T-cell (primary cell): ENCODE data around the gene MARF1. TPM values are rescaled to one million over a fixed set of nuclear protein-coding genes. Genes with fewer than 3 reads are reported as not detected.
"Not testable (repeated sequence)": the region's sequence is repeated elsewhere in the genome, so short reads cannot be mapped to it uniquely, and the experiment has no call there.

Source experiments
- ATAC-seq, 4 experiments: fragments of 200-7000 bp in 3 of 4; fragments of 150-1000 bp in 1 of 4; cut with Tn5 transposase; replicated peaks in 1 of 4; 1 replicate in 3 of 4; 2 replicates in 1 of 4; pipeline ENCODE4 v1.10.0; 2021; ENCODE audit warnings: moderate library complexity in 3 of 4, mild to moderate bottlenecking in 2 of 4, moderate number of reproducible peaks in 1 of 4
- CTCF ChIA-PET, 2 donors: fragments of 300-600 bp; sonication (Branson Sonifier 250); formaldehyde crosslinking; loops; one replicate each; lab custom pipeline; 2022; ENCODE audit warnings: antibody characterized with exemption in 2 of 2; lab: Charles Lee
- POLR2A ChIA-PET, 2 donors: fragments of 300-600 bp; sonication (Branson Sonifier 250); formaldehyde crosslinking; loops; one replicate each; lab custom pipeline; 2022; ENCODE audit warnings: antibody characterized with exemption in 2 of 2; lab: Charles Lee
- DNase-seq, 35 experiments: peaks; one replicate each; pipeline versions ENCODE4 v3.0.0 to v3.0.0-alpha.2; 2013 to 2023
- H3K27ac ChIP-seq: one replicate; pipeline ENCODE4 v1.5.1; 2013; ENCODE audit warnings: low read length
- H3K27me3 ChIP-seq, 2 experiments: replicated peaks in 1 of 2; 1 replicate in 1 of 2; 2 replicates in 1 of 2; pipeline versions ENCODE4 v1.6.1 to v1.7.0; 2013; ENCODE audit warnings: low read length in 1 of 2, mixed read lengths in 1 of 2; ENCODE audit not compliant: control insufficient read depth in 2 of 2, insufficient read depth in 2 of 2; ENCODE audit errors: extremely low read depth in 1 of 2
- H3K36me3 ChIP-seq, 2 donors: 1 replicate in 1 of 2; 2 replicates in 1 of 2; pipeline versions ENCODE4 v1.6.1 to v1.7.0; 2013; ENCODE audit warnings: low read length in 1 of 2; ENCODE audit not compliant: control insufficient read depth in 2 of 2, insufficient read depth in 1 of 2; ENCODE audit errors: extremely low read depth in 1 of 2
- H3K4me1 ChIP-seq, 2 experiments: 1 replicate in 1 of 2; 2 replicates in 1 of 2; pipeline versions ENCODE4 v1.6.1 to v1.7.0; 2013; ENCODE audit warnings: low read length in 2 of 2, mixed read lengths in 1 of 2; ENCODE audit not compliant: insufficient read depth in 2 of 2, control insufficient read depth in 1 of 2; ENCODE audit errors: extremely low read depth in 1 of 2
- H3K4me3 ChIP-seq, 2 donors: 1 replicate in 1 of 2; 2 replicates in 1 of 2; pipeline versions ENCODE4 v1.5.1 to v1.7.0; 2013; ENCODE audit warnings: mild to moderate bottlenecking in 2 of 2, low read length in 1 of 2, moderate library complexity in 1 of 2; ENCODE audit not compliant: control insufficient read depth in 1 of 2; ENCODE audit errors: extremely low read depth in 1 of 2
- H3K9me3 ChIP-seq: 2 replicates; pipeline ENCODE4 v1.7.0; 2013
- H3K27ac Mint-ChIP-seq, 2 donors: one replicate each; pipeline ENCODE4 v1.8.0; 2020 to 2021; ENCODE audit warnings: mild to moderate bottlenecking in 2 of 2, mixed read lengths in 2 of 2
- H3K27me3 Mint-ChIP-seq, 2 donors: one replicate each; pipeline ENCODE4 v1.8.0; 2021 to 2022; ENCODE audit warnings: mixed read lengths in 2 of 2
- H3K36me3 Mint-ChIP-seq: one replicate; pipeline ENCODE4 v1.8.0; 2021; ENCODE audit warnings: mixed read lengths
- H3K4me1 Mint-ChIP-seq, 3 donors: one replicate each; pipeline ENCODE4 v1.8.0; 2020 to 2022; ENCODE audit warnings: mixed read lengths in 3 of 3, mild to moderate bottlenecking in 1 of 3
- H3K4me3 Mint-ChIP-seq, 3 donors: one replicate each; pipeline ENCODE4 v1.8.0; 2020 to 2022; ENCODE audit warnings: mild to moderate bottlenecking in 3 of 3, mixed read lengths in 3 of 3, moderate library complexity in 3 of 3
- H3K9me3 Mint-ChIP-seq, 3 donors: one replicate each; pipeline ENCODE4 v1.8.0; 2020 to 2022; ENCODE audit warnings: mixed read lengths in 3 of 3
- WGBS: methylation state at CpG from one replicate; pipeline ENCODE4 v1.1.5; 2013; ENCODE audit warnings: missing lambda C conversion rate; ENCODE audit not compliant: insufficient coverage; 5-methylcytosine and 5-hydroxymethylcytosine counted together
- total RNA-seq, 35 experiments: library from RNA in 6 of 35; stranded (reverse) in 6 of 35; fragments of 120-200 nt in 1 of 35; gene quantifications; one replicate each; pipeline versions ENCODE4 v1.2.1 to v1.2.4 and lab custom pipeline; 2013 to 2026

The MARF1 gene
- total RNA-seq, 5 donors from 2014 or later (not counting 1 experiment from before 2014, with no cell fraction given): 151 to 180 (median 177) TPM

DNA sequence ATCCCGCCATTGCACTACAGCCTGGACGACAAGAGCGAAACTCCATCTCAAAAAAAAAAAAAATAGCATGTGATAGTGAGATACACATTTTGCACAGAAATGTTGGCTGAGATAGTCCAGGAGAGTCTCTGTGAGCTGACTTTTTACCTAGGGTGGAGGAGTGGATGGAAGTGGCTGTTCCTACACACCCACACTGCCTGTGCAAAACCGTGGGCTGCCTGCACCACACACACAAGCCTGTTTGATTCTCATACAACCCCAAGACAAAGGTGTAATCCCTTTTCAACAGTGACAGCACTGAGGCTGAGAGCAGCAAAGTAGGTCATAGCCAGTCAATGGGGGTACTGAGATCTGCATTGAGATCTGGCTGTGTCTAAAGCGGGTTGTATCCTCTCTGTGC is 86.8 kb downstream of the MARF1 start:
- no CpG with 5 or more reads among the region's 5 CpGs for WGBS
- Histone ChIP-seq H3K27me3 (no peaks in the 10 kb centered on the region), H3K4me3 (no peak overlapping the region), H3K4me1 (no peaks in the 10 kb centered on the region), H3K36me3 (no peaks in the 10 kb centered on the region), H3K27ac (no peak overlapping the region), H3K9me3 (no peaks in the 10 kb centered on the region)
- no peak for DNase-seq
- H3K4me1 Mint-ChIP-seq: no peaks in the 10 kb centered on the region
- no peak overlapping the region for H3K4me3 Mint-ChIP-seq
- H3K27me3 Mint-ChIP-seq: no peaks in the 10 kb centered on the region
- no peak for ATAC-seq
- no peaks in the 10 kb centered on the region for H3K9me3 Mint-ChIP-seq
- H3K27ac Mint-ChIP-seq: peak overlapping the region in 1 of 2 donors; percentile 41
- ChIA-PET CTCF (no interaction called here), POLR2A (no interaction called here)
- no peaks in the 10 kb centered on the region for H3K36me3 Mint-ChIP-seq

DNA sequence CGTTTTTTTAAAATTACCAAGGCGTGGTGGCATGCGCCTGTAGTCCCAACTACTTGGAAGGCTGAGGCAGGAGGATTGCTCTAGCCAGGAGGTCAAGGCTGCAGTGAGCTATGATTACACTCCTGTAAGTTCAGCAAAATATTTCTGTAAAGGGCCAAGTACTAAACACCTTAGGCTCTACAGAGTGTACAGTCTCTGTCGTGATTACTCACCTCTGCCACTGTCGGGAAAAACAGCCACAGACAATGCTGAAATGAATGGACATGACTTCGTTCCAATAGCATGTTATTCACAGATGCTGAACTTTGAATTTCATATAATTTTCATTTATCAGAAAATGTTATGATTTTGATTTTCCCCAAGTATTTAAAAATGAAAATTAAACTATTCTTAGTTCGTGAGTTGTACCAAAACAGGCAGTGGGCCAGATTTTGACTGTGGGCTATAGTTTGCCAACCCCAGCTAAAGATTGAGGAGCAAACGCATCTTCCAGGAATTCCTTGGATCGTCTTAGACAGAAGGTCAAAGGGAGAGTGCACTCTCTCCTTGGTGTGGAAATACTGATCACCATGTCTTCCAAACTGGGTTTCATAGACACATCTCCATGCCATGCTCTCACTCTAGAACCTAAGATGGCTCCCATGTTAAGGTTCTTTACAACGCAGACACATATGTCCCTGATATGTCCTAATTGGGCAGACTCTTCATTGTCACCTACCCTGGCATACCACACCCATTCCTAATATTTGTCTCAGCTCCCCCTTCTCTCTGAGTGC is 89.5 kb downstream of the MARF1 start:
- ChIA-PET POLR2A (no interaction called here), CTCF (interaction anchor here in 1 of 2 donors (0.6 kb wide), 1 partner anchor 35 kb away, joined by 4 read pairs; no protein-coding TSS in a partner anchor)
- WGBS: 96% methylated on average over 6 of the region's 10 CpGs
- no peaks in the 10 kb centered on the region for H3K27me3 Mint-ChIP-seq
- Histone ChIP-seq H3K27ac (no peak overlapping the region), H3K27me3 (no peaks in the 10 kb centered on the region), H3K4me1 (no peaks in the 10 kb centered on the region), H3K4me3 (no peak overlapping the region), H3K36me3 (no peaks in the 10 kb centered on the region), H3K9me3 (no peaks in the 10 kb centered on the region)
- no peaks in the 10 kb centered on the region for H3K9me3 Mint-ChIP-seq
- H3K4me3 Mint-ChIP-seq: no peak overlapping the region
- no peak for DNase-seq
- H3K27ac Mint-ChIP-seq: no peak overlapping the region
- no peaks in the 10 kb centered on the region for H3K36me3 Mint-ChIP-seq
- no peaks in the 10 kb centered on the region for H3K4me1 Mint-ChIP-seq
- no peak for ATAC-seq

DNA sequence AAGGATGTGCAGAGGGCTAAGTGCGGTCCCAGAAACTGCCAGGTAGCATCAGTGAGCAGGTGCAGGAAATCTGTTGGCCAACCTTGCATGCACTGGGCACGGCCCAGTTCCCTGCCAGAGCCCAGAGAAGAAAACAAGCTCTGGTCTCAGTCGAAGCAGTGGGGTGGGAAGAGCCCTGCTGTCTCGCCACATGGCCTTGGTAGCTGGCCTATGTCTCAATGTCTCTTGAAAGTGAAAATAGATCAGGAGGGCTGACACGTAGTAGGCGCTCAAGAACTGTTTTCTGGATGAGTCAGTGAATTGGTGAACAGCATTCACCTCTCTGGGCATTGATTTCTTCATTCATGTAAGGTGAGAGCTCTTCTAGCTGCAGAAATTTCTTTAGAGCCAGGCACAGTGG is 90.4 kb downstream of the MARF1 start:
- H3K27me3 Mint-ChIP-seq: no peaks in the 10 kb centered on the region
- no peaks in the 10 kb centered on the region for H3K27me3 ChIP-seq
- ATAC-seq (no peak), DNase-seq (no peak)
- 65% methylated on average over 3 of the region's 6 CpGs for WGBS
- CTCF ChIA-PET: no interaction called here
- H3K4me1 Mint-ChIP-seq: no peaks in the 10 kb centered on the region
- no peaks in the 10 kb centered on the region for H3K9me3 Mint-ChIP-seq
- no peak overlapping the region for H3K4me3 Mint-ChIP-seq
- H3K27ac ChIP-seq: no peak overlapping the region
- H3K27ac Mint-ChIP-seq: peak overlapping the region in 1 of 2 donors; percentile 39
- H3K36me3 Mint-ChIP-seq: no peaks in the 10 kb centered on the region
- POLR2A ChIA-PET: no interaction called here
- H3K9me3 ChIP-seq: no peaks in the 10 kb centered on the region
- no peaks in the 10 kb centered on the region for H3K4me1 ChIP-seq
- no peaks in the 10 kb centered on the region for H3K36me3 ChIP-seq
- no peak overlapping the region for H3K4me3 ChIP-seq

DNA sequence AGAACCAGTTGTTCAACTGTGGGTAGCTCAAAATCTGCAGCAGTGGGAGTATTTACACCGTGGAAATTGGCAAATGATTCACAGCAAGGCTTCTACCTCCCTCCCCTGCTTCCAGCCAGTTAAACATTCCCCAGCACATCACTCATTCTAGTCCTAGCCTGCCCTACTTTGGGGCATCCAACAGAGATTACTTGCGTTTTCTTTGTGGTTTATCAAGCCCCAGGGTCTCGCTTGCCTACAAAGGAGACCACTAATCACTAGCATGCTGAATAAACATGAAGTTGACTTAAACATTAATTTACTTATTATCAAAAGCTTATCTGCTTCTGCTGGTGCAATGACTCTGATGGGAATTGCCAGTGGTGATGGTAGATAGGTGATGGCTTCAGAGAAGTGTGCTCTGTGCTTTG is 94.5 kb downstream of the MARF1 start:
- Mint-ChIP-seq H3K27ac (no peak overlapping the region), H3K27me3 (no peaks in the 10 kb centered on the region), H3K36me3 (no peaks in the 10 kb centered on the region), H3K4me1 (no peaks in the 10 kb centered on the region), H3K9me3 (no peaks in the 10 kb centered on the region), H3K4me3 (no peak overlapping the region)
- CTCF ChIA-PET: no interaction called here
- H3K27me3 ChIP-seq: peaks cover 0 to under 1% of the 10 kb centered on the region in 2 experiments
- H3K36me3 ChIP-seq: no peaks in the 10 kb centered on the region
- DNase-seq (no peak), ATAC-seq (no peak)
- H3K27ac ChIP-seq: no peak overlapping the region
- no peaks in the 10 kb centered on the region for H3K9me3 ChIP-seq
- H3K4me3 ChIP-seq: no peak overlapping the region
- WGBS: 80% methylated on average over 1 of the region's 3 CpGs
- no peaks in the 10 kb centered on the region for H3K4me1 ChIP-seq
- POLR2A ChIA-PET: no interaction called here

DNA sequence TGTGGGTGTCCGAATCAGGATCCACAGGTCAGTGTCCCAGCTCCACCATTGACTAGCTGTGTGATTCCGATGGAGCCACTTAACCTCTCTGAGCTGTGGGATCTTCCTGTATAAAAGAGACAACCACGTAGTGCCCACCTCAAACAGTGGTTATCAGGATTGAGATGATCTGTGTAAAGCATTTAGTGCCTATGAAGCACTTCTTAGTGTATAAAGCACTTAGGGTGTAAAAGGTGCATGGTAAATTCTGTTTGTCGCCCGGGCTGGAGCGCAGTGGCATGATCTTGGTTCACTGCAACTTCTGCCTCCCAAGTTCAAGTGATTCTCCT is 95.2 kb downstream of the MARF1 start:
- WGBS: 86% methylated on average over 1 of the region's 6 CpGs
- Mint-ChIP-seq H3K36me3 (no peaks in the 10 kb centered on the region), H3K4me3 (no peak overlapping the region), H3K9me3 (no peaks in the 10 kb centered on the region), H3K27me3 (no peaks in the 10 kb centered on the region), H3K4me1 (no peaks in the 10 kb centered on the region), H3K27ac (no peak overlapping the region)
- no peak for DNase-seq
- no peak overlapping the region for H3K4me3 ChIP-seq
- H3K9me3 ChIP-seq: no peaks in the 10 kb centered on the region
- ATAC-seq: no peak
- H3K4me1 ChIP-seq: peaks cover 0 to 2% of the 10 kb centered on the region in 2 experiments
- H3K27me3 ChIP-seq: peaks cover 0 to 3% of the 10 kb centered on the region in 2 experiments
- H3K36me3 ChIP-seq: no peaks in the 10 kb centered on the region
- POLR2A ChIA-PET: no interaction called here
- H3K27ac ChIP-seq: no peak overlapping the region
- CTCF ChIA-PET: no interaction called here

DNA sequence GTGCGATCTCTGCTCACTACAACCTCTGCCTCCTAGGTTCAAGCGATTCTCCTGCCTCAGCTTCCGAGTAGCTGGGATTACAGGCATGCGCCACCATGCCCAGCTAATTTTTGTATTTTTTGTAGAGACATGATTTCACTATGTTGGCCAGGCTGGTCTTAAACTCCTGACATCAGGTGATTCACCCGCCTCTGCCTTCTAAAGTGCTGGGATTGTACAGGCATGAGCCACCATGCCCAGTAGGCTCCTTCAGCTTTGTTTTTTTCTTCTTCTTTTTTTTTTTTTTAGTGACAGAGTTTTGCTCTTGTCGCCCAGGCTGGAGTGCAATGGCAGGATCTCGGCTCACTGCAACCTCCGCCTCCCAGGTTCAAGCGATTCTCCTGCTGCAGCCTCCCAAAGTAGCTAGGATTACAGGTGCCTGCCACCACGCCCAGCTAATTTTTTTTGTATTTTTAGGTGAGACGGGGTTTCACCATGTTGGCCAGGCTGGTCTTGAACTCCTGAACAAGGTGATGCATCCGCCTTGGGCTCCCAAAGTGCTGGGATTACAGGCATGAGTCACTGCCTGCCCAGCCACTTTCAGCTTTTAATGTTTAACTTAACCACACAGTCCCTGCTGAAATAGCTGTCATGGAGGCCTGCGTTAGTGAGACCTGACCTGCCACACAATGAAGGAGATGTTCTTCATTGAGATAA is 95.7 kb downstream of the MARF1 start:
- H3K27me3 Mint-ChIP-seq, H3K27ac ChIP-seq, H3K4me3 Mint-ChIP-seq, H3K27me3 ChIP-seq, H3K9me3 ChIP-seq, POLR2A ChIA-PET, H3K36me3 Mint-ChIP-seq, H3K4me1 ChIP-seq, CTCF ChIA-PET, DNase-seq, ATAC-seq, H3K9me3 Mint-ChIP-seq, H3K4me3 ChIP-seq, H3K27ac Mint-ChIP-seq, H3K4me1 Mint-ChIP-seq, H3K36me3 ChIP-seq: not testable (repeated sequence)
- WGBS: 94% methylated on average over 6 of the region's 13 CpGs
